HG02623 (cell line): ENCODE results near the gene PTPRJ.
"Not testable (repeated sequence)": the region's sequence is repeated elsewhere in the genome, so short reads cannot be mapped to it uniquely, and the experiment has no call there.

Source experiments
- ATAC-seq: cut with Tn5 transposase; IDR thresholded peaks from one replicate; pipeline ENCODE4 v1.9.1; 2021; ENCODE audit warnings: moderate library complexity; ENCODE audit not compliant: unreplicated experiment

The PTPRJ gene

DNA sequence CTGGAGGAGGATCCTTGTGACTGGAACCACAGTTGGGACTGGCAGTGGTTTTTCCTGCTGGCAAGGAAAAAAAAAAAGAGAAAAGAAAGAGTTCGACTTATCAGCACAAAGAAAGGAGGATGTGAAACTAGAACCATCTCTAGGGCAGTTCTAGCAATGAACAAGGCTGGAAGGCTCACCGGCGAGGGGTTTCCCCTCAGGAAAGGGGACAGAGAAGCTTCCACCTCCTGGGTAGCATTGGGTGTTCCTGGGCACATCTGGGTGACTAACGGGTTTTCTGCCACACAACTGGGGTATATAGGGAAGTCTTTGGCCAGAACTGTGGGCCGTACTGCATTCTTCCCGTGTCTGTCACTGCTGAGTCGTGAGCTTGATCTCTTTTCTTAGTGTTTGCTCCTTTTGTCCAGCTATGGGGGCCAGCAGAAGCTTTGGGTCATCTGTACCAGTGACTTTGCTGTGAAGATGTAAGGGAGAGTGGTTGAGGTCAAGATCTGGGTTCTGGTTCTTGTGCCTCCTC is 126.9 kb downstream of the PTPRJ start:
- peak; percentile 84 for ATAC-seq

DNA sequence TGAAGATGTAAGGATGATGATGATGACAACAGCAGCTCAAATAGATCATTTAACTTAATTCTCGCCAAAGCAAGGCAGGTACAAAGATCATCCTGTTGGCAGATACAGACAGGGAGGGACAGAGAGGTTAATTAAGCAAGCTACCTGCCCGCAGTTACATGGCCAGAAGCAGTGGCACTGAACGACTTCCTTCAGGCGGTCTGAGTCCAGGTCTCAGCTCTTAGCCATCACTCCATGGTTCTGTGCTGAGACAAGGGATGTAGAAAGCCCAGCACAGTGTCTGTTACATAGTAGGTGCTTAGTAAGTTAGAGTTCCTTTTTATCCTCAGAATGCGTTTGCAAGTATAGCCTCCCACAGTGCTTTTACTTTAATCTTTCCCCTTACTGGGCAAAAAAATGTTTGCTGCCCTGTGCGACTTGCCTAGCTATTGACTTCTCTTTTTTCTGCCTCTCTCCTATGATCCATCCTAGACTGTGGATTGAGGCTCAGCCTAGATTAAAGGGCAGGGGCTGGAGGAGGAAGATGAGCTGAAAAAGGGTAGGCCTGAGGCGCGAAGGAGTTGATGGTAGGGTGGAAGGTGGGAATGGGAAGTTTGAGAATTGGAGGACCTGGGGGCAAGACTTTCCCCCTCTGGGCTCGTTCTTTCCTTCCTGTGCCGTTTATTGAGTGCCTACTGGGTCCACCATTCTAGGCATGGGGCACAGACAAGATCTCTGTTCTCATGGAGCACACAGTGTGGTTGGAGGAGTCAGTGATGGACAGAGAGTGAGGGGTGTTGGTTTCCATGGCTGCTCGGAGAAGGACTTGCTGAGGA is 128.1 kb downstream of the PTPRJ start:
- no peak for ATAC-seq

DNA sequence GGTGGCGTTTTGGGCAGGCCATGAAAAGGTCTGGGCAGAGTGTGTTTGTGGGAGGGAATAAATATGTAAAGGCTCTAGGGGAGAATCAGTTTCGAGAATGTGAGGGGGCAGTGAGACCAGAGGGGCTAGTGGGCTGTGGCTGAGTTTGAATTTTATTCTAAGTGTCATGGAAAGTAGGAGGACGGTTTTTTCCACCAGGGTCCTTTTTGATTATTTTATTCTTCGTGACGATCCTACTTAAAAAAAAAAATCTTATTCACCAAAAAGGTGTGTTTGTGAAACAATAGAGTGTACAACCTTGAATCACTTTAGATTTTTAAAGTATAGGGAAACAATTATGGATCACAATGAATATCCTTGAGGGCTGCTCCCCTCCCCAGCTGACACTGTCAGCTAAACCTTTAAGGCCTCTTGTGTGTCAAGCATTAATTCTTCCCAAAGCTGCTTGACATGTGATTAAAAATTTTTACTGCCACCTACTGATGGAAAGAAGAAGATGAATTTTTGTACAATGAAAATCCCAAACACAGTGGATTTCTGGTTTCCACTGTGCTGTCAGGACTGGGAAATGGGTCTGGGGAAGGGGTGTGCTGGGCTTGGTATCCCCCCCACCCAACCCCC is 128.8 kb downstream of the PTPRJ start:
- ATAC-seq, result no peak

DNA sequence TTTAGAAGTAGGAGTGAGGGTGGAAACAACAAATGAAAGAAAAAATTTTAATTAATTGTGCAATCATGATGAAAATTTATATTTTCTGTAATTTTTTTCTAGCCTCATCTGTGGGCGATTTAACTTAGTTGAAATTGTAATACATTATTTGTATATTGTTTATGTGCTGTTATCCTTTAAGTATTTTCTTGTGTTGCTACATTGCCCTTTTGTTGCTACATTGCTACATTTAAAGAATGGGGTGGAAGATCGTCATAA is 130.1 kb downstream of the PTPRJ start:
- no peak for ATAC-seq

DNA sequence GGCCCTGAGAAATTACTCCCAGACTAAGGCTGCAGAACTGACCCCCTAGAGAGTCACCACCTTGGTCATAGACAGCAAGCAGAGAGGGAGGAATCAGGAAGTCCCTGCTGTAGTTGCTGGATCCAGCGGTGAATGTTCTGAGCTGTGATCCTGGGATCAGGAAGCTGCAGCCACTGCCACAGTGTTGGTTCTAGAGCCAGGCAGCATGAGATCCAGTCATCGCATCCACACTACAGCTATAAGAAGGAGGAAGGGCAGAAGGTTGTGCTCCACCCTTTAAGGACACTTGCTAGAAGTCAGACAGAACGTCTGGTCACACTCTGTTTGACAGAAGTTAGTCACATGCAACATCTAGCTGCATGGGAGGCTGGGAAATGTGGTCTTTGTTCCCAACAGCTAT is 131.5 kb downstream of the PTPRJ start:
- no peak for ATAC-seq

DNA sequence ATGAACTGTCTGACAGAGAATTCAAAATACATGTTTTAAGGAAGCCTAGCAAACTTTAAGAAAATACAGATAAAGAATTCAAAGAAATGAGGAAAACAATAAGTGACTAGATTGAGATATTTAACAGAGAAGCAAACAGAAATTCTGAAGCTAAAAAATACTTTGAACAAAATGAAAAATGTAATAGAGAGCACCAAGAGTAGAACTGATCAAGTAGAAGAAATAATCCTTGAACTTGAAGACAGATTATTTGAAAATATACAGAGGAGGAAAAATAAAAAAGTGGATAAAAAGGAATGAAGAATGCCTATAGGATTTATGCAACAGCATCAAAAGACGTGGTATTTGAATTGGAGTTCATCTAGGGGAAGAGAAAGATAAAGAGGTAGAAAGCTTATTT is 134.4 kb downstream of the PTPRJ start:
- no peak for ATAC-seq

DNA sequence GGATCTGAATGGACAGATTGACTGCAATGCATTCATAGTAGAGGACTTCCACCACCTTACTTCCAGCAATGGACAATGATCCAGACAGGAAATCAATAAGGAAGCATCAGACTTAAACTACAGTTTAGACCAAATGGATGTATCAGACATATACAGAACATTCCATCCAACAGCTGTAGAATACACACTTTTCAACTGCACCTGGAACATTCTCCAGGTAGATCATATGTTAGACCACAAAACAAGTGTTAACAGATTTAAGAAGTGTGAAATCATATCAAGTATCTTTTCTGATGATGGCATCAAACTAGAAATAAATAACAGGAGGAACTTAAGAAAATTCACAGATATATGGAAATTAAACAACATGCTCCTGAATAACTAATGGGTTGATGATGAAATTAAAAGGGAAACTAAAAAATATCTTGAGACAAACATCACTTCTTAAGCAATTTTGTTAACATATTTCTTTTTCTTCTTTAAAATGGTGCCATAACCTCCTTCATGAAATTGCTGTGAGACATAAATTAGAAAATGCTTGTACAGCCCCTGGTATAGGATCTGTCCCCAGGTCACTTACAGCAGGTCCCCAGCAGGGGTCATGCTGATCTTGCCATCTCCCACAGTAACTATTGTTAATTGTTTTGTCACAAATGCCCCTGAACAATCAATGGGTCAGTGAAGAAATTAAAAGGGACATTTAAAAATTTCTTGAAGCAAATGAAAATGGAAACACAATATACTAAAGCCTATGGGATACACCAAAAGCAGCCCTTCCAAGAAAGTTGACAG is 136.3 kb downstream of the PTPRJ start:
- ATAC-seq, result no peak

DNA sequence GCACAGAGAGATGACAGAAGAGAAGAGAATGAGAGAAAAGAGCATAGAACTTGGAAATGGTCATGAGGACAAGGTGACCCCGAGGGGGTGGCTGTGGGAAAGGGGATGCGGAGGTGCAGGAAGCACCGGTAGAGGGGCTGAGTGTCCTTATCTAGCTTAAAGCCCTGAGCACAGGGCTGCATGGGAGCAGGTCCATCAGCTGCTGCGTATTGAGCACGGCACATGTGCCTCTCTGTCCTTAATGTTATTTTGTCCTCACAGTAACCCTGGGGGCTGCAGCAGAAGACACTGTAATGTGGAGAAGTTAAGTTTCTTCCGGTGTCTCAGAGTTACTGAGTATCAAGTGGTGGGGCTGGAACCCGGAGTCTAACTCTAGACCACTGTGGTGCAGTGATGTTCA is 141.9 kb downstream of the PTPRJ start:
- no peak for ATAC-seq

DNA sequence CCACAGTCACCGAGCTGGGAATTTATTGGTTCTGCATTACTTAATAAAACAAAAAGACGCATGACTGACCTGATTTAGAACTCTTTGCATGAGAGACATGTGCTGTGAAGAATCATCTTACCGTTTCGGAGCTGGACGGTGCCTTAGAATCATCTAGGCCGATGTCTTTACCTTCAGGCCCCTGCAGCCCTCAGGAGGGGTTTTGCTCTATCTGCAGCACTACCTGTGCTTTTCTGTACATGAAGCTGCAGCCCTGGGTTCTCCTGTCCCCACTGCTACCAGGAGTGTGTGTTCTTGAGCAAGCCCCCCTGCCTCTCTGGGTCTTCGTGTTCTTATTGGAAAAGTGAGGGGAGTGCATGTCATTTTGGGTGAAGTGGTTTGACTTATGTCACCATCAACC is 142.3 kb downstream of the PTPRJ start:
- ATAC-seq, result no peak

DNA sequence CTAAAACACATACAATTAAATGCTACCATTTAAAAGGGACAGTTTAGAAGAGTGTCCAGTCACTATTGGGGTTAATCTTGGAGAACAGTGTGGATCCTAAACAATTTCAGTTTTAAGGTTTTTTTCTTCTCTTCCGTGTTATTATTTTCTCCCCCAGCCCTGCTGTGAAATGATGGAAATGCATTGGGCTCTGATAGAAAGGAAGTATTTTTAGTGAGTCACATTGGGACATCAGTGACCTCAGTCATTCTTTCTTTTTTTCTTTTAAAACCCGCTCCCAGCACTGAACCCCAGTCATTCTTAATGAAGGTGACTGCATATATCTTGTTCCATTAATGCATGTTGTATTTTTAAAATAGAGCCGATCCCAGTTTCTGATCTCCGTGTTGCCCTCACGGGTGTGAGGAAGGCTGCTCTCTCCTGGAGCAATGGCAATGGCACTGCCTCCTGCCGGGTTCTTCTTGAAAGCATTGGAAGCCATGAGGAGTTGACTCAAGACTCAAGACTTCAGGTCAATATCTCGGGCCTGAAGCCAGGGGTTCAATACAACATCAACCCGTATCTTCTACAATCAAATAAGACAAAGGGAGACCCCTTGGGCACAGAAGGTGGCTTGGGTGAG is 143.0 kb downstream of the PTPRJ start:
- ATAC-seq, result no peak

DNA sequence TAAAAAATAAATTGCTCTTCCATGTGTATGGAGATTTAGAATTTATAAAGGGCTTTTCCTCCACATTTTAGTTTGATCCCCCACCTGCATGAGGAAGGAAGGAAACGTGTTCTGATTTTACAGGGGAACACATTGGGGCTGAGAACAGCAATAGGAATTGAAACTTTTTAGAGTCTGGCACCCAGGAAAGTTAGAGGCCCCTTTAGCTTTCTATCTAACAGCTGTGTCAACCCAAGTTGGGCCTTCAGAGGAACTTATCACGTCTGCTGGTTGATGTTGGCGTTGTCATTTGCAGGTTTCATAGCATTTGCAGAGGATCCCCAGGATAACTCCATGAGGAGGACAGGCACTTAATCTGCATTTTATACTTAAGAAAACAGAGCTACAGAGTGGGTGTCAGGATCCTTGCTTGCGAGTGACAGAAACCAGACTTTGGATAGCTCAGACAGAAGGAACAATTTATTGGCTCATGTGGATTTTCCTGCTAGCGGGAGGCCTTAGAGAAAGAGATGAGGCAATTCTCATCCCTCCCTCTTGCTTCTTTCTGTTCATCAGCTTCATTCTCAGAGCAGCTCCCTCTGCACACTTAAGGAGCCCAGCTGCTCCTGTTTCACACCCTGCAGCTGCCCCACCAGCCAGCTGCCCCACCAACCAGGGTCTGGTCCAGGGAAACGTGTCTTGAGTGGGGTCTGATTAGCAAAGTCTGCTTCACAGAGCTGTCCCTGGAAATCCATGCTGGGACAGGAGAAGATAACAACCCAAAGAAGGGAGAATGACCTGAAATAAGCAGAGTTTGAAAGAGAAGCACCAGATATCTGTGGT is 143.8 kb downstream of the PTPRJ start:
- ATAC-seq, result no peak

DNA sequence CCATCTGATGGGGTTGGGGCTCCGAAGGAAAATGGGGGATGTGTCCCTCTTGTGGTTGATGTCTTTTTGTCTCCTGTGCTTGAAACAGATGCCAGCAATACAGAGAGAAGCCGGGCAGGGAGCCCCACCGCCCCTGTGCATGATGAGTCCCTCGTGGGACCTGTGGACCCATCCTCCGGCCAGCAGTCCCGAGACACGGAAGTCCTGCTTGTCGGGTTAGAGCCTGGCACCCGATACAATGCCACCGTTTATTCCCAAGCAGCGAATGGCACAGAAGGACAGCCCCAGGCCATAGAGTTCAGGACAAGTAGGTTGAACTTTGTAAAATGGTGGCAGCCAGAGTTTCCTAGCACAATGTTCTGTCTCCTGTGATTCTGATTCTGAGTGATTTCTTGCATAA is 144.5 kb downstream of the PTPRJ start:
- ATAC-seq, result no peak

DNA sequence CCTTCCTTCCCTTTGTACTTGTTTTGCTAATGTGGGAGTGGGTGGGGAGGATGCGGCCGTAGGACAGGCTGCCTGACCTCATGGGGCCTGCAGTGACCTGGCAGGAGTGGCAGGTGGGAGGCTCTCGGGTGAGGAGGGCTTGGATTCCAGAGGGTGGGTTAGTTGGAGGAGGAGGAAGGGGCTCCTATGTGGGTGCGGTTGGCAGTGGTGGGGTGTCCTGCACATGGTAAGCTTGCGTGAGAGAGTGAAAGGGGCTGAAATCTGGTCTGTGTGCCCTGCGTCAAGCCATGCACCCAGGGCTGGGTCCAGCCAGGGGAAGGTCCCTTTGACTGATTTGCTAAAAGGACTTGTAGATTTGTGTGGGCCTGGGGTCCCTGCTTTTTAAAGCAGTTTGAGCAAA is 145.5 kb downstream of the PTPRJ start:
- ATAC-seq, result no peak

DNA sequence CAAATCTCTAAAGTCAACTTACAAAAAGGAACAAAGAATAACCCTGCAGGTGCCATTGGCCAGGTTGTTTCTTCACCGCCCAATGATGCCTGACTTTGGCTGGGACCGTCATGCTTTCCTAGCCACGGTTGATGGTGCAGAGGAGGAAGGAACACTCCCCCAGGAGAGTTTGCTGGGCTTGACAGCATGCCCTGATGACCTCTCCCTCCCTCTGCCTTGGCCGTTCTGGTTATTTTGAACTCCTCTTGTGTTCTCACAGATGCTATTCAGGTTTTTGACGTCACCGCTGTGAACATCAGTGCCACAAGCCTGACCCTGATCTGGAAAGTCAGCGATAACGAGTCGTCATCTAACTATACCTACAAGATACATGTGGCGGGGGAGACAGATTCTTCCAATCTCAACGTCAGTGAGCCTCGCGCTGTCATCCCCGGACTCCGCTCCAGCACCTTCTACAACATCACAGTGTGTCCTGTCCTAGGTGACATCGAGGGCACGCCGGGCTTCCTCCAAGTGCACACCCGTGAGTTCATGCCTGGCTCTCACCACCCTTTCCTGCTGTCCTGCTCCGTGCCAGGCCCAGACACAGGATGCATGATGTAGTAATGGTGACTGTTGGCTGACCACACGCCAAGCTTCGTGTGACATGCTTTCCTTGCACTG is 147.3 kb downstream of the PTPRJ start:
- ATAC-seq, result no peak

DNA sequence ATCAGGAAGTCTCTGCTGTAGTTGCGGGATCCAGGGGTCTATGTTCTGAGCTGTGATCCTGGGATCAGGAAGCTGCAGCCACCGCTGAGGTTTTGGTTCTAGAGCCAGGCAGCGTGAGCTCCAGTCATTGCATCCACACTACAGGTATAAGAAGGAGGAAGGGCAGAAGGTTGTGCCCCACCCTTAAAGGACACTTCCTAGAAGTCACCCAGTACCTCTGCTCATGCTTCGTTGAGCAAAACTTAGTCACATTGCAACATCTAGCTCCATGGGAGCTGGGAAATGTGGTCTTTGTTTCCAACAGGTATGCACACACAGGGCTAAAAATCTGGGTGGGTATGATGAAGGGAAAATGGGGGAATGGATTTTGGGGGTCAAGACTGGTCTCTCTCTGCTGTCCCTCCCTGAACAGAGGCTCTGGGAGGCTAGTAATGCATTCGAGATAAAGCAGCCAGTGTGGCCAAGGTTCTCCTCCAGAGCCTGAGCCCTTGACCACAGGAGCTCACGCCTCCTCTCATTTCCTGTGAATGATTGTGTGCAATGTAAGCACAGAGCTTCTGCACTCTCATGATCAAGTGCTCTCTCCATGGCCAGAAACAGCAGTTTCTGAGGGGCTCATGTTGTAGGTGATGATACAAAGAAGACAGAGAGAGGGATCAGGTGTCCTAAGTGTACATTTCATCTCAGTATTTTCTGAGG is 149.5 kb downstream of the PTPRJ start:
- ATAC-seq, result no peak

DNA sequence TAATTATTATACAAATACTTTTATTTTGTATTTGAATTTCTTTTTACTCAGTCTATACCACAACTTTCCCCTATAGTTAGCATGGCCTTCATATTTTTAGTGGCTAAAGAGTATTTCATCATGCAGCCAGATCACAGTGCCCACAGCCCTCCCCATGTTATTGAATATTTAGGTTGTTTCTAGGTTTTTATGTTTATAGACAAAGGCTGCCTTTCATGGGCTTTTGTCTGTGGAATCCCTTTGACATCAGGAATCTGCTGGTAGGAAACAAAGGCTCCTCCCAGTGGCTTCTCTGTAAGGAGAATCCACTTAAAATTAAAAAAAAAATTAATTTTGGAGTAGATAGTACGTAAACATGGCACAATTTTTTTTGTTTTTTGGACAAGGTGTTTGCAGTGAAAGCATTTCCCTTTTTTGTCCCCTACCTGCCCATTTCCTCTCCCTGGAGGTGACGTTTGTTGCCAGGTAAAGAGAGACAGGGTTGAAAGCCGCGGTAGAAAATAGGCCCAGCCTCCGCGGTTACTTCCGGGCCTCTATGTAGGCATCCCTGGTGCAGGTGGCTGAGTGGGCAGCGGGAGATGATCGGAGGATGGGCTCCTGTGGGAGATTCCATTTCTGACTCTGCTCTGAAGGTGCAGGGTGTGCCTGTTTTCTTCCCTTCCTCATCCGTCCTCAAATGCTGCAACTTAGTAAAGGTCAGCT is 154.0 kb downstream of the PTPRJ start:
- ATAC-seq, result no peak

DNA sequence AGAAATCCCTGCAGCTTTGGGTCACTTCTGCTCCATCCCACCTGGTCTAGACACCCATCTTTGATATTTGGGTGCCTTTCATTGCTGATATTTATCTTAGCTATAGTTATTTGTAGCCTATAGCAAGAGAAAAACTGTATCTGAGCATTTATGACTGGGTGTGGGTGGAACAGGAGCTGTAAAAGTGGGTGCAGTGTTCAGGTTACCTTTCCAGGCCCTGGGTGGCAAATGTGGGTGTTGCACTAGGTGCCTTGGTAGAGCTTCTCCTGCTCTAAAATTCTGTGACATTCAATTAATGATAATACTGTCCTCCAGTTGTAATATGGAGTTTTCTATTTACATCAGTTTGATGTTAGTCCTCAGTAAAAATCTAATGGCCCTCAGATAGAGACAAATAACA is 157.9 kb downstream of the PTPRJ start:
- ATAC-seq, result no peak

DNA sequence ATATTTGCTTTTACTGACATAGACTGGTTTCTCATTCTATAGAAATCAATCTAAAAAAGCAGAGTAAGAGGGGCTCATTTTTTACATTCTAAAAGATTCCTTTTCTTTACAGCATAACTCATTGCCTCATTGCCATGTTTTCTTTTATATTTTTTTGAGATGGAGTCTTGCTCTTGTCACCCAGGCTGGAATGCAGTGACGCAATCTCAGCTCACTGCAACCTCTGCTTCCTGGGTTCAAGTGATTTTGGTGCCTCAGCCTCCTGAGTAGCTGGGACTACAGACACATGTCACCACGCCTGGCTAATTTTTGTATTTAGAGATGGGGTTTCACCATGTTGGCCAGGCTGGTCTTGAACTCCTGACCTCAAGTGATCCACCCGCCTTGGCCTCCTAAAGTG is 159.5 kb downstream of the PTPRJ start:
- ATAC-seq, result not testable (repeated sequence)
